Loucy (cell line): Measurements from ENCODE around the gene RDM1.

Experiments
- CTCF ChIP-seq: fragments of 200-600 bp; sonication (generic); conservative IDR thresholded peaks from 2 replicates; pipeline ENCODE4 v1.5.1; 2014; ENCODE audit warnings: mild to moderate bottlenecking, antibody characterized with exemption, low read length
- EZH2phosphoT487 ChIP-seq: fragments of 200-600 bp; IDR thresholded peaks from 2 replicates; pipeline ENCODE4 v1.6.1; 2018; ENCODE audit warnings: antibody characterized with exemption, mild to moderate bottlenecking, moderate library complexity, borderline replicate concordance

- TF ChIP-seq CTCF (no peak), EZH2phosphoT487 (no peak)
Observed at GRCh38 chr17:35917519-35918213, 12.9 kb downstream of the RDM1 start.
